Common myeloid progenitor, CD34-positive (primary cell): Measurements from ENCODE around the gene RBPJL.
"Not testable (repeated sequence)": the region's sequence is repeated elsewhere in the genome, so short reads cannot be mapped to it uniquely, and the experiment has no call there.

ENCODE experiments used
- CTCF ChIA-PET: fragments of 350-600 bp; sonication (Branson Sonifier 250); formaldehyde crosslinking; loops from one replicate; lab custom pipeline; 2021; ENCODE audit warnings: antibody characterized with exemption; lab: Charles Lee
- POLR2A ChIA-PET: fragments of 350-600 bp; sonication (Branson Sonifier 250); formaldehyde crosslinking; loops from one replicate; lab custom pipeline; 2021; ENCODE audit warnings: antibody characterized with exemption; lab: Charles Lee
- DNase-seq, 3 donors: peaks; one replicate each; pipeline versions ENCODE4 v3.0.0 to v3.0.0-alpha.2; 2013
- H3K27ac ChIP-seq, 2 experiments: 1 replicate in 1 of 2; 2 replicates in 1 of 2; pipeline ENCODE4 v1.7.0; 2013; ENCODE audit warnings: inconsistent platforms in 2 of 2, low read length in 2 of 2, mild to moderate bottlenecking in 2 of 2, low read depth in 1 of 2, moderate library complexity in 1 of 2; ENCODE audit not compliant: severe bottlenecking in 2 of 2, insufficient read depth in 1 of 2, poor library complexity in 1 of 2
- H3K27me3 ChIP-seq, 5 experiments: replicated peaks in 2 of 5; 1 replicate in 3 of 5; 2 replicates in 2 of 5; pipeline versions ENCODE4 v1.6.1 to v1.7.0; 2013; ENCODE audit warnings: low read length in 4 of 5, mild to moderate bottlenecking in 2 of 5, moderate library complexity in 2 of 5, inconsistent platforms in 1 of 5; ENCODE audit not compliant: insufficient read depth in 5 of 5, control insufficient read depth in 4 of 5
- H3K36me3 ChIP-seq, 4 experiments: 1 replicate in 2 of 4; 2 replicates in 2 of 4; pipeline versions ENCODE4 v1.6.1 to v1.7.0; 2013; ENCODE audit warnings: low read length in 3 of 4, control low read depth in 1 of 4, mild to moderate bottlenecking in 1 of 4; ENCODE audit not compliant: control insufficient read depth in 4 of 4, insufficient read depth in 4 of 4
- H3K4me1 ChIP-seq, 4 experiments: 1 replicate in 3 of 4; 2 replicates in 1 of 4; pipeline versions ENCODE4 v1.6.1 to v1.7.1; 2013; ENCODE audit warnings: low read length in 3 of 4, mild to moderate bottlenecking in 3 of 4, control low read depth in 1 of 4, inconsistent platforms in 1 of 4, moderate library complexity in 1 of 4; ENCODE audit not compliant: control insufficient read depth in 4 of 4, insufficient read depth in 4 of 4; ENCODE audit errors: control extremely low read depth in 1 of 4
- H3K4me3 ChIP-seq, 7 experiments: 1 replicate in 4 of 7; 2 replicates in 3 of 7; pipeline versions ENCODE4 v1.5.1 to v1.7.0; 2013; ENCODE audit warnings: mild to moderate bottlenecking in 7 of 7, low read length in 6 of 7, moderate library complexity in 6 of 7, inconsistent platforms in 2 of 7, low read depth in 2 of 7, control low read depth in 1 of 7; ENCODE audit not compliant: insufficient read depth in 4 of 7, control insufficient read depth in 1 of 7; ENCODE audit errors: extremely low read depth in 1 of 7
- H3K9me3 ChIP-seq, 5 experiments: 1 replicate in 4 of 5; 2 replicates in 1 of 5; pipeline versions ENCODE4 v1.6.1 to v1.7.1; 2013; ENCODE audit warnings: low read length in 4 of 5, mild to moderate bottlenecking in 2 of 5, inconsistent platforms in 1 of 5, low read depth in 1 of 5, moderate library complexity in 1 of 5; ENCODE audit not compliant: control insufficient read depth in 4 of 5, insufficient read depth in 2 of 5; ENCODE audit errors: control extremely low read depth in 1 of 5
- WGBS: methylation state at CpG from one replicate; pipeline ENCODE4 v1.1.5; 2013; ENCODE audit not compliant: insufficient coverage; 5-methylcytosine and 5-hydroxymethylcytosine counted together

Gene RBPJL

GRCh38 chr20:45350217-45350616 is 43.6 kb downstream of the RBPJL start:
- 11% methylated on average over 1 of the region's 1 CpG for WGBS
- no peak overlapping the region for H3K27ac ChIP-seq
- ChIA-PET CTCF (interaction anchor here (0.9 kb wide), 1 partner anchor 12 kb away, joined by 5 read pairs; the partner anchor contains the start of gene SYS1), POLR2A (no interaction called here)
- H3K4me3 ChIP-seq, result no peak overlapping the region
- H3K9me3 ChIP-seq, result no peaks in the 10 kb centered on the region
- peaks cover 0 to 7% (median 0%) of the 10 kb centered on the region in 5 experiments for H3K27me3 ChIP-seq
- peaks cover 0 to 28% (median 27%) of the 10 kb centered on the region in 4 experiments for H3K4me1 ChIP-seq
- DNase-seq, result peak in 1 of 3 donors; percentile 23
- no peaks in the 10 kb centered on the region for H3K36me3 ChIP-seq

- CTCF ChIA-PET, result interaction anchor here (0.9 to 1.3 kb wide), 3 partner anchors 9 to 24 kb away, joined by 3 to 7 read pairs (median 5); partner anchors contain the start of gene SYS1
- DNase-seq, H3K9me3 ChIP-seq, H3K4me3 ChIP-seq, H3K27ac ChIP-seq, POLR2A ChIA-PET, H3K36me3 ChIP-seq, H3K27me3 ChIP-seq: not testable (repeated sequence)
- 98% methylated on average over 7 of the region's 10 CpGs for WGBS
- peaks cover 0 to 23% (median 21%) of the 10 kb centered on the region in 4 experiments for H3K4me1 ChIP-seq
These were observed 44.2 kb downstream of the RBPJL start for GRCh38 chr20:45350795-45351194.

GRCh38 chr20:45352729-45353128 is 46.1 kb downstream of the RBPJL start:
- no peaks in the 10 kb centered on the region for H3K36me3 ChIP-seq
- H3K27ac ChIP-seq, result no peak overlapping the region
- no peaks in the 10 kb centered on the region for H3K9me3 ChIP-seq
- POLR2A ChIA-PET, result no interaction called here
- no peak overlapping the region for H3K4me3 ChIP-seq
- WGBS, result 100% methylated on average over 1 of the region's 3 CpGs
- peaks cover 0 to 10% (median 7%) of the 10 kb centered on the region in 4 experiments for H3K4me1 ChIP-seq
- no peaks in the 10 kb centered on the region for H3K27me3 ChIP-seq
- CTCF ChIA-PET, result interaction anchor here (0.7 to 3.2 kb wide), 8 partner anchors 10 to 418 kb away, joined by 3 to 12 read pairs (median 4); partner anchors contain the start of genes SYS1 and WFDC2
- DNase-seq, result no peak

GRCh38 chr20:45353746-45354145 is 47.1 kb downstream of the RBPJL start:
- Histone ChIP-seq H3K27me3 (no peaks in the 10 kb centered on the region), H3K4me3 (no peak overlapping the region), H3K4me1 (peaks cover 0 to 16% (median 12%) of the 10 kb centered on the region in 4 experiments), H3K36me3 (no peaks in the 10 kb centered on the region), H3K9me3 (no peaks in the 10 kb centered on the region), H3K27ac (no peak overlapping the region)
- ChIA-PET POLR2A (no interaction called here), CTCF (interaction anchor here (3.2 kb wide), 1 partner anchor 9 kb away, joined by 12 read pairs; the partner anchor contains the start of gene SYS1)
- DNase-seq, result no peak
- WGBS, result 100% methylated on average over 1 of the region's 1 CpG

GRCh38 chr20:45354423-45355208 is 48.0 kb downstream of the RBPJL start:
- 85% methylated on average over 9 of the region's 9 CpGs for WGBS

GRCh38 chr20:45355209-45356084 is 48.8 kb downstream of the RBPJL start:
- H3K36me3 ChIP-seq, result no peaks in the 10 kb centered on the region
- no peak overlapping the region for H3K27ac ChIP-seq
- no peaks in the 10 kb centered on the region for H3K27me3 ChIP-seq
- DNase-seq, result no peak
- H3K4me1 ChIP-seq, result peaks cover 0 to 31% (median 18%) of the 10 kb centered on the region in 4 experiments
- POLR2A ChIA-PET, result interaction anchor here (0.6 kb wide), 1 partner anchor 37 kb away, joined by 3 read pairs; no protein-coding TSS in a partner anchor
- 61% methylated on average over 3 of the region's 5 CpGs for WGBS
- H3K9me3 ChIP-seq, result no peaks in the 10 kb centered on the region
- CTCF ChIA-PET, result interaction anchor here (0.6 to 0.8 kb wide), 2 partner anchors 13 to 88 kb away, joined by 3 read pairs; no protein-coding TSS in a partner anchor
- no peak overlapping the region for H3K4me3 ChIP-seq

More at GRCh38 chr20:45354423-45355208, 48.0 kb downstream of the RBPJL start:
- ChIA-PET CTCF (interaction anchor here (0.7 to 0.8 kb wide), 3 partner anchors 12 to 82 kb away, joined by 3 read pairs; no protein-coding TSS in a partner anchor), POLR2A (interaction anchor here (0.6 kb wide), 1 partner anchor 36 kb away, joined by 3 read pairs; no protein-coding TSS in a partner anchor)
- Histone ChIP-seq H3K4me3 (no peak overlapping the region), H3K4me1 (peaks cover 0 to 25% (median 18%) of the 10 kb centered on the region in 4 experiments), H3K27me3 (no peaks in the 10 kb centered on the region), H3K9me3 (no peaks in the 10 kb centered on the region), H3K27ac (no peak overlapping the region), H3K36me3 (no peaks in the 10 kb centered on the region)
- DNase-seq, result no peak
